HepG2 (cell line): Measurements from ENCODE around the gene SELENOT. TPM values are rescaled to one million over a fixed set of nuclear protein-coding genes. Genes with fewer than 3 reads are reported as not detected.

Source experiments
- CREM ChIP-seq, 2 experiments: sonication (generic) in 1 of 2; formaldehyde crosslinking in 1 of 2; IDR thresholded peaks; 2 replicates each; pipeline versions ENCODE4 v1.4.0 to v1.6.1; 2016 to 2020; ENCODE audit warnings: antibody characterized with exemption in 1 of 2, mild to moderate bottlenecking in 1 of 2, missing genetic modification reagents in 1 of 2
- EED ChIP-seq: sonication (generic); formaldehyde crosslinking; IDR thresholded peaks from 2 replicates; pipeline ENCODE4 v1.5.0; 2020; ENCODE audit warnings: mild to moderate bottlenecking, missing genetic modification reagents
- FOSL2 ChIP-seq: sonication (generic); formaldehyde crosslinking; IDR thresholded peaks from 2 replicates; pipeline ENCODE4 v1.4.0; 2020; ENCODE audit warnings: missing genetic modification reagents
- GATA4 ChIP-seq: sonication (generic); IDR thresholded peaks from 2 replicates; pipeline ENCODE4 v1.6.1; 2016; ENCODE audit warnings: antibody characterized with exemption, low read depth, borderline replicate concordance
- JUNB ChIP-seq: sonication (generic); formaldehyde crosslinking; IDR thresholded peaks from 2 replicates; pipeline ENCODE4 v1.8.0; 2022; ENCODE audit warnings: missing genetic modification reagents, mild to moderate bottlenecking, borderline replicate concordance
- MBNL3 ChIP-seq: fragments of 250-450 bp; sonication (Bioruptor Pico); conservative IDR thresholded peaks from 2 replicates; pipeline ENCODE4 v1.8.0; 2022; ENCODE audit warnings: mild to moderate bottlenecking, inconsistent platforms
- MIXL1 ChIP-seq: IDR thresholded peaks from 2 replicates; pipeline ENCODE4 v1.6.1; 2016
- MTA1 ChIP-seq: sonication (generic); formaldehyde crosslinking; IDR thresholded peaks from 2 replicates; pipeline ENCODE4 v1.4.0; 2020; ENCODE audit warnings: missing genetic modification reagents, mild to moderate bottlenecking, borderline replicate concordance
- RELA ChIP-seq: sonication (generic); formaldehyde crosslinking; IDR thresholded peaks from 2 replicates; pipeline ENCODE4 v1.4.0; 2020; ENCODE audit warnings: missing genetic modification reagents
- SIN3A ChIP-seq: IDR thresholded peaks from 2 replicates; pipeline ENCODE4 v1.6.1; 2011; ENCODE audit warnings: low read depth, mild to moderate bottlenecking, control low read depth, low read length, borderline replicate concordance
- TCF12 ChIP-seq, 2 experiments: fragments of 450-650 bp in 1 of 2; sonication (generic) in 1 of 2; formaldehyde crosslinking in 1 of 2; IDR thresholded peaks; 2 replicates each; pipeline versions ENCODE4 v1.6.1 to v1.8.0; 2017 to 2022; ENCODE audit warnings: antibody characterized with exemption in 1 of 2, mild to moderate bottlenecking in 1 of 2, missing genetic modification reagents in 1 of 2, moderate library complexity in 1 of 2
- ZNF430 ChIP-seq: sonication (generic); formaldehyde crosslinking; IDR thresholded peaks from 2 replicates; pipeline ENCODE4 v1.9.0; 2021; ENCODE audit warnings: mild to moderate bottlenecking, missing genetic modification reagents
- ZNF510 ChIP-seq: sonication (generic); formaldehyde crosslinking; IDR thresholded peaks from 2 replicates; pipeline ENCODE4 v1.4.0; 2020; ENCODE audit warnings: low read depth, mild to moderate bottlenecking, missing genetic modification reagents
- ZNF780A ChIP-seq: sonication (generic); formaldehyde crosslinking; IDR thresholded peaks from 2 replicates; pipeline ENCODE4 v1.8.0; 2022; ENCODE audit warnings: mild to moderate bottlenecking, missing genetic modification reagents, moderate library complexity
- ZNF83 ChIP-seq: sonication (generic); formaldehyde crosslinking; IDR thresholded peaks from 2 replicates; pipeline ENCODE4 v1.4.0; 2020; ENCODE audit warnings: missing genetic modification reagents, mild to moderate bottlenecking, borderline replicate concordance
- polyA plus RNA-seq, 8 experiments: library from polyadenylated mRNA; depleted of rRNA in 3 of 8; stranded (reverse) in 7 of 8; unstranded in 1 of 8; fragments of >200 nt; fragmentation: Illumina TruSeq in 4 of 8; extraction: Trizol in 4 of 8; gene quantifications; 2 replicates each; pipeline versions ENCODE4 v1.2.1 to v1.2.3, GENCODE V29; 2011 to 2016; ENCODE audit warnings: low read depth in 4 of 8, missing spikeins in 1 of 8, mixed read lengths in 1 of 8; ENCODE audit not compliant: insufficient read depth in 1 of 8
- total RNA-seq, 5 experiments: library from RNA; depleted of rRNA; stranded (reverse); fragments of >200 nt; fragmentation: Illumina TruSeq; extraction: Trizol; gene quantifications; 2 replicates each; pipeline ENCODE4 v1.2.3, GENCODE V29; 2016; ENCODE audit warnings: low read depth in 1 of 5
- TF ChIP-seq, protein P1 (sequence below): sonication (generic); formaldehyde crosslinking; IDR thresholded peaks from 2 replicates; pipeline ENCODE4 v1.5.0; 2020; ENCODE audit warnings: mild to moderate bottlenecking, missing genetic modification reagents, borderline replicate concordance
- TF ChIP-seq, protein P2 (sequence below): sonication (generic); formaldehyde crosslinking; IDR thresholded peaks from 2 replicates; pipeline ENCODE4 v1.8.1; 2023; ENCODE audit warnings: missing genetic modification reagents, inconsistent platforms, borderline replicate concordance
- TF ChIP-seq, protein P3 (sequence below): sonication (generic); formaldehyde crosslinking; IDR thresholded peaks from 2 replicates; pipeline ENCODE4 v1.5.1; 2020; ENCODE audit warnings: mild to moderate bottlenecking, moderate library complexity, missing genetic modification reagents
- TF ChIP-seq, protein P4 (sequence below): sonication (generic); formaldehyde crosslinking; IDR thresholded peaks from 2 replicates; pipeline ENCODE4 v1.5.0; 2020; ENCODE audit warnings: mild to moderate bottlenecking, missing genetic modification reagents, borderline replicate concordance

The SELENOT gene
- total and polyA plus RNA-seq, 2 of the 13 experiments (the other 11 are each of a cell fraction or from before 2014, with no cell fraction given) = 122 to 273 TPM

DNA sequence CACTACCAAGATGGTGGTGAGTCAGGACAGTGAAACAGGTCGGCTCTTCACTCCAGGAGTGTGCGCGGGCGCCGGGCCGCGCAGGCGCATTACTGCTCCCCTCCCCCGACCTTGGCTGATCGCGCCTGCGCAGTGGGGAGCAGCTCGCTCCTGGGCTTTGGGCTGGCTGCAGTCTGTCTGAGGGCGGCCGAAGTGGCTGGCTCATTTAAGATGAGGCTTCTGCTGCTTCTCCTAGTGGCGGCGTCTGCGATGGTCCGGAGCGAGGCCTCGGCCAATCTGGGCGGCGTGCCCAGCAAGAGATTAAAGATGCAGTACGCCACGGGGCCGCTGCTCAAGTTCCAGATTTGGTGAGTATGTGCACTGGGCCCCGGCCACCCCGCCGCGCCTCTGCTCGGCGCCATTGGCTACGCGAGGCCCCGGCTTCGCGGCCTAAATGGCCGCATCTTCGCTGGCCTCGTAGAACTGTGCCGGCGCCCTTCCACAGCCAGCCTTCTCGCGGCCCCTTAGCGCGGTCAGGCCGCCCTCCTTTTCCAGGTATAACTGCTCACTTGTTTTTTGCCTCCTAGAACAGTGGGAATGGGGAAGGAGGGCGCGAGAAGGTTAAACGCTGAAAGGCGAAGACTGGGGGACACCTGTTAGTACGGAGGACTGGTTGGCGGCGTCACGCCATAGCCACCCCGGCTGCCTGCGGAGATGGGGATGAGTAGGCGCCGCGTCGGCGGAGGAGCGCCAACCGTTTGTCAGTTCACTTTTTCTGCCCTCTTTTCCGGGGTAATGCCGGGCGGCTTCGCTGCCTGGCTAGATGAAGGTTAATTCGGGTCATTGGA, at the start of gene SELENOT (continued):
- TF ChIP-seq ZNF83 (CRISPR knock-in tag) (peak; percentile 75; the same call in 1 of the 2 replicates), RELA (CRISPR knock-in tag) (no peak), TCF12 (IDR thresholded peaks at IDR 0.05) (no peak), TCF12 (CRISPR knock-in tag; IDR thresholded peaks at IDR 0.05) (no peak), CREM (IDR thresholded peaks at IDR 0.05) (no peak; the same call in 1 of the 2 replicates), CREM (CRISPR knock-in tag; IDR thresholded peaks at IDR 0.05) (0 out of 2 replicates have a peak, but pooled peaks have one; percentile 8), MTA1 (CRISPR knock-in tag) (peak; percentile 46; the same call in 1 of the 2 replicates), GATA4 (peak; percentile 85; the same call in 1 of the 2 replicates), SIN3A (no peak; the same call in 1 of the 2 replicates), ZNF510 (CRISPR knock-in tag) (peak; percentile 82; the same call in 1 of the 2 replicates), ZNF780A (CRISPR knock-in tag) (no peak), MBNL3 (CRISPR knock-in tag) (no peak), EED (no peak), ZNF430 (CRISPR knock-in tag) (peak; percentile 89; the same call in 1 of the 2 replicates), FOSL2 (CRISPR knock-in tag) (peak; percentile 74), MIXL1 (0 out of 2 replicates have a peak, but pooled peaks have one; percentile 14), JUNB (CRISPR knock-in tag) (no peak)
- TF ChIP-seq, protein P1, sequence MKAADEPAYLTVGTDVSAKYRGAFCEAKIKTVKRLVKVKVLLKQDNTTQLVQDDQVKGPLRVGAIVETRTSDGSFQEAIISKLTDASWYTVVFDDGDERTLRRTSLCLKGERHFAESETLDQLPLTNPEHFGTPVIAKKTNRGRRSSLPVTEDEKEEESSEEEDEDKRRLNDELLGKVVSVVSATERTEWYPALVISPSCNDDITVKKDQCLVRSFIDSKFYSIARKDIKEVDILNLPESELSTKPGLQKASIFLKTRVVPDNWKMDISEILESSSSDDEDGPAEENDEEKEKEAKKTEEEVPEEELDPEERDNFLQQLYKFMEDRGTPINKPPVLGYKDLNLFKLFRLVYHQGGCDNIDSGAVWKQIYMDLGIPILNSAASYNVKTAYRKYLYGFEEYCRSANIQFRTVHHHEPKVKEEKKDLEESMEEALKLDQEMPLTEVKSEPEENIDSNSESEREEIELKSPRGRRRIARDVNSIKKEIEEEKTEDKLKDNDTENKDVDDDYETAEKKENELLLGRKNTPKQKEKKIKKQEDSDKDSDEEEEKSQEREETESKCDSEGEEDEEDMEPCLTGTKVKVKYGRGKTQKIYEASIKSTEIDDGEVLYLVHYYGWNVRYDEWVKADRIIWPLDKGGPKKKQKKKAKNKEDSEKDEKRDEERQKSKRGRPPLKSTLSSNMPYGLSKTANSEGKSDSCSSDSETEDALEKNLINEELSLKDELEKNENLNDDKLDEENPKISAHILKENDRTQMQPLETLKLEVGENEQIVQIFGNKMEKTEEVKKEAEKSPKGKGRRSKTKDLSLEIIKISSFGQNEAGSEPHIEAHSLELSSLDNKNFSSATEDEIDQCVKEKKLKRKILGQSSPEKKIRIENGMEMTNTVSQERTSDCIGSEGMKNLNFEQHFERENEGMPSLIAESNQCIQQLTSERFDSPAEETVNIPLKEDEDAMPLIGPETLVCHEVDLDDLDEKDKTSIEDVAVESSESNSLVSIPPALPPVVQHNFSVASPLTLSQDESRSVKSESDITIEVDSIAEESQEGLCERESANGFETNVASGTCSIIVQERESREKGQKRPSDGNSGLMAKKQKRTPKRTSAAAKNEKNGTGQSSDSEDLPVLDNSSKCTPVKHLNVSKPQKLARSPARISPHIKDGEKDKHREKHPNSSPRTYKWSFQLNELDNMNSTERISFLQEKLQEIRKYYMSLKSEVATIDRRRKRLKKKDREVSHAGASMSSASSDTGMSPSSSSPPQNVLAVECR (CRISPR knock-in tag) = peak; percentile 97
- TF ChIP-seq, protein P2, sequence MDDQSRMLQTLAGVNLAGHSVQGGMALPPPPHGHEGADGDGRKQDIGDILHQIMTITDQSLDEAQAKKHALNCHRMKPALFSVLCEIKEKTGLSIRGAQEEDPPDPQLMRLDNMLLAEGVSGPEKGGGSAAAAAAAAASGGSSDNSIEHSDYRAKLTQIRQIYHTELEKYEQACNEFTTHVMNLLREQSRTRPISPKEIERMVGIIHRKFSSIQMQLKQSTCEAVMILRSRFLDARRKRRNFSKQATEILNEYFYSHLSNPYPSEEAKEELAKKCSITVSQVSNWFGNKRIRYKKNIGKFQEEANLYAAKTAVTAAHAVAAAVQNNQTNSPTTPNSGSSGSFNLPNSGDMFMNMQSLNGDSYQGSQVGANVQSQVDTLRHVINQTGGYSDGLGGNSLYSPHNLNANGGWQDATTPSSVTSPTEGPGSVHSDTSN (CRISPR knock-in tag) = no peak
- TF ChIP-seq, protein P3, sequence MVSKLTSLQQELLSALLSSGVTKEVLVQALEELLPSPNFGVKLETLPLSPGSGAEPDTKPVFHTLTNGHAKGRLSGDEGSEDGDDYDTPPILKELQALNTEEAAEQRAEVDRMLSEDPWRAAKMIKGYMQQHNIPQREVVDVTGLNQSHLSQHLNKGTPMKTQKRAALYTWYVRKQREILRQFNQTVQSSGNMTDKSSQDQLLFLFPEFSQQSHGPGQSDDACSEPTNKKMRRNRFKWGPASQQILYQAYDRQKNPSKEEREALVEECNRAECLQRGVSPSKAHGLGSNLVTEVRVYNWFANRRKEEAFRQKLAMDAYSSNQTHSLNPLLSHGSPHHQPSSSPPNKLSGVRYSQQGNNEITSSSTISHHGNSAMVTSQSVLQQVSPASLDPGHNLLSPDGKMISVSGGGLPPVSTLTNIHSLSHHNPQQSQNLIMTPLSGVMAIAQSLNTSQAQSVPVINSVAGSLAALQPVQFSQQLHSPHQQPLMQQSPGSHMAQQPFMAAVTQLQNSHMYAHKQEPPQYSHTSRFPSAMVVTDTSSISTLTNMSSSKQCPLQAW = peak; percentile 2; the same call in 1 of the 2 replicates
- TF ChIP-seq, protein P4, sequence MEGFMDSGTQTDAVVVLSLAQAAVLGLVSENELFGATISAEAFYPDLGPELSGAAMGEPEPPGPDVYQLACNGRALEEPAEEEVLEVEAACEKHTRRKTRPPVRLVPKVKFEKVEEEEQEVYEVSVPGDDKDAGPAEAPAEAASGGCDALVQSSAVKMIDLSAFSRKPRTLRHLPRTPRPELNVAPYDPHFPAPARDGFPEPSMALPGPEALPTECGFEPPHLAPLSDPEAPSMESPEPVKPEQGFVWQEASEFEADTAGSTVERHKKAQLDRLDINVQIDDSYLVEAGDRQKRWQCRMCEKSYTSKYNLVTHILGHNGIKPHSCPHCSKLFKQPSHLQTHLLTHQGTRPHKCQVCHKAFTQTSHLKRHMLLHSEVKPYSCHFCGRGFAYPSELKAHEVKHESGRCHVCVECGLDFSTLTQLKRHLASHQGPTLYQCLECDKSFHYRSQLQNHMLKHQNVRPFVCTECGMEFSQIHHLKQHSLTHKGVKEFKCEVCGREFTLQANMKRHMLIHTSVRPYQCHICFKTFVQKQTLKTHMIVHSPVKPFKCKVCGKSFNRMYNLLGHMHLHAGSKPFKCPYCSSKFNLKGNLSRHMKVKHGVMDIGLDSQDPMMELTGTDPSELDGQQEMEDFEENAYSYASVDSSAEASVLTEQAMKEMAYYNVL = no peak
